SK-N-MC (cell line): ENCODE measurements around the gene DNAH17.

Source experiments
- EZH2 ChIP-seq: fragments of 200-600 bp; sonication (generic); IDR thresholded peaks from one replicate; pipeline ENCODE4 v1.6.1; 2017; ENCODE audit warnings: antibody characterized with exemption
- POLR2AphosphoS5 ChIP-seq: IDR thresholded peaks from 2 replicates; pipeline ENCODE4 v1.6.1; 2012; ENCODE audit warnings: mild to moderate bottlenecking, low read depth, low read length, borderline replicate concordance

DNA sequence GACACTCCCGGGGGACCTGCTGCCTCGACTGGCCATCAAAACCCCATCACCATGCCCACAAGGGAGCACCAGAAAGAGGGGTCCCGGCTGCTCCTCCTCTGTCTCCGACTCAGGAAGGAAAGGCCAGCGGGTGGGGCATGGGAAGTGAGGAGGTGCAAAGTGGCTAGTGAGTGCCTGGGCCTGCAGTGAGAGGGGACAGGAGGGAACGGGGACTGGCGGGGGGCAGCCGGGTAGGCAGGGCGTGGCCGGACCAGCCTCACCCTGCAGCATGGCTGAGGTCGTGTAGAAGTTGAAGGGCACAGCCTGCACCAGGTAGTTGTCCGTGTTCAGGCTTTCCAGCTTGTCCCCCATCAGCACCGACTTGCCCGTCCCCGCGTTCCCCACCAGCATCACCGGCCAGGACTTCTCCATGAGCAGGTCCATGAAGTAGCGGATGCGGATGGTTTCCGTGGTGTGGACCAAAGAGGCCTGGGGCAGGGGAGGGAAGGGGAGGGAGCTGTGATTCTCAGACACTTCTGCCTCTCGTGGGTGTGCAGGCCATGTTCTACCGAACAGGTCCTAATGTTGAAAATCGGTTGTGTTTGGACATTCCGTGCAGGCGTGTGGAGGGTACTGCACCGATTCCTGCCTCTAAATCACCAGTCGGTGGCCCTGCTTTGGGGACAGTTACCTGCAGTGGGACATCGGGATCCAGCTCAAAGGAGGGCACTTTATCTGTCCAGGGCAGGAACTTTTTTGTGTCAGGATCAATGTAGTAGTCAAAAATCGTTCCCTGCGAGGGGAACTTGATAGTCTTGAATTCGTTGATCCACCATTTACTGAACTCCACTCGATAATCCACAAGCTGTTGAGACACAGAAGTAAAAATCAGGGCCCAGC, 91.7 kb downstream of the DNAH17 start:
- TF ChIP-seq POLR2AphosphoS5, result no peak
- no peak for TF ChIP-seq EZH2
